ENCODE measurements around the gene CES2. TPM values are rescaled to one million over a fixed set of nuclear protein-coding genes. Genes with fewer than 3 reads are reported as not detected.
"Not testable (repeated sequence)": the region's sequence is repeated elsewhere in the genome, so short reads cannot be mapped to it uniquely, and the experiment has no call there.

Gene CES2
- total RNA-seq, 1 donor from 2014 or later = 24.6 TPM

DNA sequence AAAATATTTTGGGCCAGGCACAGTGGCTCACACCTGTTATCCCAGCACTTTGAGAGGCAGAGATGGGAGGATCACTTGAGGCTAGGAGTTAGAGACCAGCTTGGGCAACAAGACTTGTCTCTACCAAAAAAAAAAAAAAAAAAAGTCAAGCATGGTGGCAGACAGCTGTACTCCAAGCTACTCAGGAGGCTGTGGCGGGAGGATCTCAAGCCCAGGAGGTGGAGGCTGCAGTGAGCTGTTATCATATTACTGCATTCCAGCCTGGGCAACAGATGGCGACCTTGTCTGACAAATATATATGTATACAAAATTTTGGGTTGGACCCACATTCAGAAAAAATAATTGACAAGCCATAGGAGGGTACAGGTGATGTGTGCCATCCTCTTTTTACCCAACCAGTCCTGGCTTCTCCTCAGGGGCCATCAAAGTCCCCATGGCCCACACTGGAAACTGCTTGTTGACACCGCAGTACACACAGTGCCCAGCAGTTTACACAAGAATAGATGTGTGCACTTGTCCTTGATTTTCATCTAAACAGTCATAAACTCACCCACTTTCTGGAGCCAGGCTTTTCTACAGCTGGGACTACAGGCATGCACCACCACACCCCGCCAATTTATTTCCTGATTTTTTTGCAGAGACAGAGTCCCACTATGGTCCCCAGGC, 1.7 kb downstream of the CES2 start:
- no peak for DNase-seq

DNA sequence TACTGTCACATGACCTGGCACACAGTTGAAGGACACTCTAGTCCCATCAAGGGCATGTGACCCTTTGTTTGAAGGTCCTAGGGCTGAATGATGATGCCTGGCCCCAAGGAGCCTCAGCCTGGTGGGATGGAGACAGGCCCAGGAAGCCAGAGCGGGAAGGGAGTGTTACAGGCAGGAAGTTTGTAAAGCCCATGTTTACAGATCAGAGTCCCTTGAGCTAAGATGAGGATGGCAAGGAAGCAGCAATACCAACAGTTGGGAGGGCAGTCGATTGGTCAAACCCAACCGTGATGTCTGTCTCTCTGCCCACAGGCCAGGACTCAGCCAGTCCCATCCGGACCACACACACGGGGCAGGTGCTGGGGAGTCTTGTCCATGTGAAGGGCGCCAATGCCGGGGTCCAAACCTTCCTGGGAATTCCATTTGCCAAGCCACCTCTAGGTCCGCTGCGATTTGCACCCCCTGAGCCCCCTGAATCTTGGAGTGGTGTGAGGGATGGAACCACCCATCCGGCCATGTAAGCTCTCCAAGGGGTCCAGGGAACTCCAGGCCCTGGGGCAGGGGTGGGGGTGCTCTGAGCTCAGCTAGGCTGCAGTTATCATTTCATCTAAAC, 2.5 kb downstream of the CES2 start:
- no peak for DNase-seq

DNA sequence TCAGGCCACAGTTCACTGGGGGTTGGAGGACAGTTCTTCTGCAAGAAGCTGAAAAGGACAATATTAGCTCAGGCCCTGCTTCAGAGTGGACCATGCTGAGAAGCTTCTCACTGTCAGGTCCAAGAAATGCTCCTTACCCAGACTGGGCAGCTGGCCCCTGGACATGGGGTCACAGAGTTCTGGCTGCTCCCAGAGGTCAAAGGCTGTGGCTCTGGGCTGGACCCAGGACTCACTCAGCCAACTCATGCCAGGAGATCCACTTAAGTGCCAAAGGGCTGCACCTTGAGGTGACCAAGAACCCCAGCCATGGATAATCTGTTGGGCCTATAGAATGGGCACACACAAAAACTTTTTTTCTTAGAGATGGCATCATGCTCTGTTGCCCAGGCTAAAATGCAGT, 4.0 kb downstream of the CES2 start:
- no peak for DNase-seq

DNA sequence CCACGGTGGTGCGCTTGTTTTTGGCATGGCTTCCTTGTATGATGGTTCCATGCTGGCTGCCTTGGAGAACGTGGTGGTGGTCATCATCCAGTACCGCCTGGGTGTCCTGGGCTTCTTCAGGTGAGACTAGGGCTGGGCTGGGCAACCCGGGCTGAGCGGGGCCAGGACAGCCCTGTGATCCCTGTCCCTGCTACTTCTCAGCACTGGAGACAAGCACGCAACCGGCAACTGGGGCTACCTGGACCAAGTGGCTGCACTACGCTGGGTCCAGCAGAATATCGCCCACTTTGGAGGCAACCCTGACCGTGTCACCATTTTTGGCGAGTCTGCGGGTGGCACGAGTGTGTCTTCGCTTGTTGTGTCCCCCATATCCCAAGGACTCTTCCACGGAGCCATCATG, 4.9 kb downstream of the CES2 start:
- no peak for DNase-seq

DNA sequence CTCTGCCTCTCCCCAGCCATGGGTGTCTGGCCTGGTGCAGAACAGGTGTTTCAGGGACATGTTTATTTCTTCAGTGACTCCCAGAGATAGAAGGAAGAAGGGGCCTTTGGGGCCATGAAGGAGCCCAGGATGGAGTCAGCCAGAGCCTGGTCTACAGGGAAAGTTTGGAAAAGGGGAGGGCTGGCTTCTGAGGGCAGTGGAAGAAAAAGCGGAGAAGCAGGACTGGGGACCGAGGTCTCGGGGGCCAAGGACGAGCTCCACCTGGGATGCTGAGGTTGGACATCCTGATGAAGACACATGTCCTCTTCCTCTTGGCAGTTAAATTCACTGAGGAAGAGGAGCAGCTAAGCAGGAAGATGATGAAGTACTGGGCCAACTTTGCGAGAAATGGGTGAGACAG, 7.7 kb downstream of the CES2 start:
- DNase-seq = no peak

DNA sequence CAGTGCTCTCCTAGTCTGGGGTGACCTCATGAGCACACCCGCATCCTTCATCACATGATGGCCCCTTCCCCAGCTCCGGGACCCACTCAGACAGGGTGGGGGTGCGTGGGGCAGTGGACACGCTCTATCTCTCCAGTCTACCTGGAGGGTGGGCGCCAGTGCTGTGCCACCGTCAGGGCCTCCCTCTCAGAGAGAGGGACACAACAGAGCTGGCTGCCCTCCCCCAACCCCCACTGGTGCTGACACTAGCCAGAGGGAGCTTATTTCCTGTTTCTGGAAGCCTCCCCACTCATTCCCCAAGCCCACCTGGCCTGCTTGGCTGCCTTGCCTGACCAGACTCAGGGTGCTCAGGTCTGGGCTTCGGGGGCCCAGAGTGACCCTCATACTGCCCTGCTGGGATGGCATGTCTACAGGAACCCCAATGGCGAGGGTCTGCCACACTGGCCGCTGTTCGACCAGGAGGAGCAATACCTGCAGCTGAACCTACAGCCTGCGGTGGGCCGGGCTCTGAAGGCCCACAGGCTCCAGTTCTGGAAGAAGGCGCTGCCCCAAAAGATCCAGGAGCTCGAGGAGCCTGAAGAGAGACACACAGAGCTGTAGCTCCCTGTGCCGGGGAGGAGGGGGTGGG, 8.2 kb downstream of the CES2 start:
- DNase-seq = no peak

DNA sequence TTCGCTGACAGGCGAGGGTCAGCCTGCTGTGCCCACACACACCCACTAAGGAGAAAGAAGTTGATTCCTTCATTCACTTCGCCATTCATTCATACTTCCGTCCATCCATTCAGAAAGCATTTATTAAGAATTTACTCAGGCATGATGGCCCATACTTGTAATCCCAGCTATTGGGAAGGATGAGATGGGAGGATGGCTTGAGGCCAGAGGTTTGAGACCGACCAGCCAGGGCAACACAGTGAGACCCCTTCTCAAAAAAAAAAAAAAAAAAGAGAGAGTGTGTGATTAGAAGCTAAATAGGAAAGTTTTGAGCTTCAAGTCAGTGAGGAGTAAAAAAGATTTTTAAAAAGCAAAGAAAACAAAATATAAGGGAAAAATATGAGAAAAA, 8.7 kb downstream of the CES2 start:
- no peak for DNase-seq

DNA sequence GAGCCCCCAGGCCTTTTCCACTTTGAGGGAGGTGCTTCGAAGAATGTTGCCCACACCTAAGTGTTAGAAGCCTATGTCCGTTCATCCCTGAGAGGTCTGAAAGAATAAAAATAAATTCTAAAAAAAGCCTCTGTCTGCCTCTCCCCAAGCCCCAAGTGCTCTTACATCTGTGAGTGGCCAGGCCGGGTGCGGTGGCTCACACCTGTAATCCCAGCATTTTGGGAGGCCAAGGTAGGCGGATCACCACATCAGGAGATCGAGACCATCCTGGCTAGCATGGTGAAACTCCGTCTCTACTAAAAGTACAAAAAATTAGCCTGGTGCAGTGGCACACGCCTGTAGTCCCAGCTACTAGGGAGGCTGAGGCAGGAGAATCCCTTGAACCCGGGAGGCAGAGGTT, 9.7 kb downstream of the CES2 start:
- not testable (repeated sequence) for DNase-seq

DNA sequence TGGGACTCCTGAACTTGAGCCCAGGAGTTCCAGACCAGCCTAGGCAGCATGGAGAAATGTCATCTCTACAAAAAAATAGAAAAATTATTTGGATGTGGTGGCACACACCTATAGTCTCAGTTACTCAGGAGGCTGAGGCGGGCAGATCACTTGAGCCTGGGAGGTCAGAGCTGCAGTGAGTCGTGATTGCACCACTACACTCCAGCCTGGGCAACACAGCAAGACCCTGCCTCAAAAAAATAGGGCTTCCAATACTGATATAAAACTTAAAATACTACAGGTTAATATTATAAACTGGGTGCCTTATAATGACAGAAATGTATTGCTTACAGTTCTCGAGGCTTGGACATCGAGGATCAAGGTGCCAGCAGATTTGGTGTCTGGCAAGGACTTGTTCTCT, 10.6 kb downstream of the CES2 start:
- no peak for DNase-seq

DNA sequence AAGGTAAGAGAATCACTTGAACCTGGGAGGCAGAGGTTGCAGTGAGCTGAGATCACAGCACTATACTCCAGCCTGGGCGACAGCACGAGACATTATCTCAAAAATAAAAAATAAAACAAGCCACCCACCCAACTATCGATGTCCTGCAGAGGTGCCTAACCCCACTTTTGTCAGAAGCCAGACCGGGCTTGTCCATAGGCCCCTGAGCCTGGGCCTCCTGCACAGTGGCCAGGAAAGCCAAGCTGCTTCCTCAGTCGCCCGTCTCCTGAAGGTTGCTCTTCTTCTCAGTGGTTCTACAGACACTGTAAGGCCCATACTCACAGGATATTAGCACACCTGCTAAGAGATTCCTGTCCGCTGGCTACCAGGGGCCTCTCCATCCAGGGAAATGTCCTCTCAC, 11.2 kb downstream of the CES2 start:
- DNase-seq = no peak

DNA sequence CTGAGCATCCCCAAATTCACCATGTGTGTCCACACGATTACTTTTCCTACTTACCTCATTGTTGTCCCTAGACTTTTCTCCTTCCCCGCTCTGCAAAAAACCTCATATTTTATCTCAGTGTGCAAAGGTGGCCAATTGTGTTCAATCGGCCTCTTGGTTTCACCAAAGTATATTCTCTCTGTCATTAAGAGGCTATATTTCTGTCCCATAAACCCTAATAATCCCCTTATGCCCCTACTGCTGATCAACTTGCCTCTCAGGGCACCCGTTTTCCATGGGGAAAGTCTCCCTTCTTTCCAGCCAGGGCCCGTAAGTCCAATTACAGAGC, 11.6 kb downstream of the CES2 start:
- DNase-seq = no peak

DNA sequence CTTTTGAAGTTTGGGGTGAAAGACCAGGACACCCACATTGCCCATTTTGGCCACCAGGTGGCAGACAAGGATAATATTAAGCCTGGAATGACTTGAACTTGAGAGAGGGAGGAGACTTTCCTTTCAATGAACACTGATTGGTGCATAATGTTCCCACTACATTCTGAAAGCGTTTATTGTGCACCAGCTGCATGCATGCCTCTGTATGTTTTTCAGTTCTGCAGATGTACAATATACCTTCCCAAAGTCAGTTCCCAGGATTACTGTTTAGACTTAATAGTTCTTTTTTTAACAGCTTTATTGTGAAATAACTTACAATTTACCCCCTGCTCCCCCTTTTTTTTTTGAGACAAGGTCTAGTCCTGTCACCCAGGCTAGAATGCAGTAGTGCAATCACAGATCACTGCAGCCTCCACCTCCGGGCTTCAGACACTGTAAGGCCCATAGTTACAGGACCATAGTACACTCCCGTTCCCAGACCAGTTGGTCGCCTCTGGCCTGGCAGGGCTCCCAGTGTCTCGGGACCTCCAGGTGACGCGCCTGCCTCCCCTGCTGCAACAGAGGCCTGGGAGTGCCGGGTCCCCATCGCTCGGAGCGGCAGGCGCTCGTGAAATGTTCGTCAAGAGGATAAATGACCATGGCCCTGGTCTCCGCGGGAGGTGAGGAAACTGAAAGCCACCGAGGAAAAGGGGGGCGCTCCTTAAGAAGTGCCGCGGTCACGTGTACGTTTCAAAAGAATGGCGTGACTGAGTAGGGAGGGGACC, 12.2 kb downstream of the CES2 start:
- DNase-seq = peak; percentile 54

DNA sequence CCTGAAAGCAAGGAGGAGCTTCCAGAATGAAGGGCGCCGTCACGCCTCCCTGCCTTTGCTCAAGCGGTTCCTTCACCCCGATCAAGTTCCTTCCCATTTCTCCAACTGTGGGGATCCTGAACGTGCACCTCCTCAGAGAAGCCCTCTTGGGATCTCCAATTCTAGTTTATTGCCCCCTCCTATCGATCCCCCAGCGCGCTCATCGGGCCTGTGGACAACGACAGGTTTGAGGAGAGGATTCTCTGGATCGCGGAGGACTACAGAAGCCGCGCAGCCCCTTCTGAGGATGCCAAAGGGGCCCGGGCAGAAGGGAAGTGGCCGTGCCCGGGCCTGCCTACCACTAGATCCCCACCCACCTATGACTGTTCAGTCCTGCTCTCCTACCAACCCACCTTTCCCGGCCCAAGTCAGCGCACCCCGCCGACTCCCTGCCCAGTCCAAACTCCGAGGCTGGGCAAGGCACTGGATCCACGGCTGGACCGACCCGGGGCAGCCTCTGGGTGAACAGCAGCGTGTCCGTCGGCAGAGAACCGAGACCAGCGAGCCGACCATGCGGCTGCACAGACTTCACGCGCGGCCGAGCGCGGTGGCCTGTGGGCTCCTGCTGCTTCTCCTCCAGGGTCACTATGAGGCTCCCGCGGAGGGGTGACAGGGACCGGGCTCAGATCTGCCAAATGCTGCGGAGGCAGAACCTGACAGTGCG, 13.0 kb downstream of the CES2 start:
- no peak for DNase-seq

DNA sequence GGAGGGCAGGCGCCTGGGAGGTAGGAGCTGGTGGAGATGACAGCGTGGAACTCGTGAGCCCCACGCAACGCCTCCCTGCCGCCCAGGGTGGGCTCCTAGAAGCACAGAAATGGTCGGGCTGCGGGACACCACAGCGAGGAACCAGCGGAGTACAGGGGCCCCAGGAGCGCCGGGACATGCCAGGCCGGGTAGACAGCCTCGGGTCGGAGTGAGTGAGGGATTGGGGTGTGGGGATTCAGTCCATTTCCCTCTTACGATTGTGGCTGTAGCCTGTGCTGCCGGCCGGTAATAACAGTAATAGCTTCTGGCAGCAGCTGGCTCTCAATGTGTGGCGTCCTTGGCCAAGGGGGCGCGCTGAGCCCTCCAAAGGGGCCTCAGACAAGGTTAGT, 13.5 kb downstream of the CES2 start:
- DNase-seq = no peak

DNA sequence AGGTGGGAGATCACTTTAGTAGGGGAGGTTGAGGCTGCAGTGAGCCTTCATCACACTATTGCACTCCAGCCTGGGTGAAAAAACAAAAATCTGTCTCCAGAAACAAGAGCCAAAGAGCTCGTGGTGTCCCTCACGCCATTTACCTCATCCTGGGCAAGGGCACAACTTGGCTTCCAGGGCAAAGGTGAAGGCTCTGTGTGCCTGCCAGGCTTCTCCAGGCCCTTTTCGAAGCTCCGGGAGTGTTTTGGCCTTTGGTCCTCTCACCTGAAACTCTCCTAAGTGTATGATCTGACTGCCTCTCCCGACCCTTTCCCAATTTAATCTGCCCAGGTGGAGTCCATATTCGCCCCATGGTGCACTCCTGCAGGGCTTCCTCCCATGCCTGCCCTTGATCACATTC, 14.2 kb downstream of the CES2 start:
- DNase-seq = no peak

DNA sequence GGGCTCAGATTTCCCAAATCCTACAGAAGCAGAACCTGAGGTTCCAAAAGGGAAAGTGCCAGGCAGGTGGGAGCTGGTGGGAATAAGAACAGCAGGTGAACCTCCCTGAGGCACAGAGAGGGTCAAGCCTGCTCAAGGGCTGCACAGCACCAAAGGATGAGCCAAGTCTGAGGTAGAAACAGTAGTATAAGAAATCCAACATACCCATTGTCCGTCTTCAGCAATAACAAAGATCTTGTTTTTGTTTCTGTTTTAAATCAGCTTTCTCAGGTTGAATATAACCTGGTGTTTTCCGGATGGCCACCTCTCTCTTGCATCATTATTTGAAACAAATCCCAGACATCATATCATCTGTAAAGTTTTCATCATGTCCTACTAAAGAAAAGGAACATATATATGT, 15.1 kb downstream of the CES2 start:
- no peak for DNase-seq

DNA sequence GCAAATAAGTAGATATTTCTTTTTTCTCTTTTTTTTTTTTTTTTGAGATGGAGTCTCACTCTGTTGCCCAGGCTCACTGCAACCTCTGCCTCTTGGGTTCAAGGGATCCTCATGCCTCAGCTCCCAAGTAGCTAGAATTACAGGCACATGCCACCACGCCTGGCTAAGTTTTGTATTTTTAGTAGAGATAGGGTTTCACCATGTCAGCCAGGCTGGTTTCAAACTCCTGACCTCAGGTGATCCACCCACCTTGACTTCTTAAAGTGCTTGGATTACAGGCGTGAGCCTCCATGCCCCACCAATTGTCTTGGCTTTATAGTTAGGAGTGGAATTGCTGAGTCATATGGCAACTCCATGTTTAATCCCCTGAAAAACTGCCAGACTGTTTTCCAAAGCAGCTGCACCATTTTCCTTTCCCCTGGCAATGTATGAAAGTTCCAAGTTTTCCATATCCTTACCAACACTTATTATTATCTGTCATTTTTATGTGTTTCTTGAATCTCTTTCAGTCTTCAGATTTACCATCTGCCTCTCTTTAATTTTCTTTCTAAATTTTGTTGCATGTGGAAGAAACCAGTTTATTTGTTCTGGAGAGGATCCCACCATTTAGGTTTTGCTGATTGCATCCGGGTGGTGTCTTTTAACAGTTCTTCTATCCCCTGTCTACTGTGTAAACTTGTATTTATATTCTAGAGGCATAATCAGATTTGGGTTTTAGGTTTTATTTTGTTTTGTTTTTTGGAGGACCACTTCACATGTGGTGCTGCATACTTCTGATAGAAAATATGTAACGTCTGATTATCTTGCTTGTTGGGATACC, 15.9 kb downstream of the CES2 start:
- no peak for DNase-seq

DNA sequence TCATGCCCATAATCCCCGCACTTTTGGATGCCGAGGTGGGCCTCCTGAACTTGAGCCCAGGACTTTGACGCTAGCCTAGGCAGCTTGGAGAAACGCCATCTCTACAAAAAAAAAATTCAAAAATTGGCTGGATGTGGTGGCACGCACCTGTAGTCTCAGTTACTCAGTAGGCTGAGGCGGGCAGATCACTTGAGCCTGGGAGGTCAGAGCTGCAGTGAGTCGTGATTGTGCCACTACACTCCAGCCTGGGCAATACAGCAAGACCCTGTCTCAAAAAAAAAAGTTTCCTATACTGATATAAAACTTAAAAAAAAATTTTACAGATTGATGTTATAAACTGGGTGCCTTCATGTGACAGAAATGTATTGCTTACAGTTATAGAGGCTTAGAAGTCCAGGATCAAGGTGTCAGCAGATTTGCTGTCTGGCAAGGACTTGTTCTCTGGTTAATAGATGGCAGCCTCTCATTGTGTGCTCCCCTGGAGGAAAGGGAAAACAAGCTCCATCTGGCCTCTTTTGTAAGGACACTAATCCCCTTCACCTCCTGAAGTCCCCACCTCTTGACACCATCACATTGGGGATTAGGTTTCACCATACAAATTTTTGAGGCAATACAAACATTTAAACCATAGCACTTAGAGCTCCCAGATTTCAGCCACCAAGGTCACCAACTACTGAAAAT, 17.3 kb downstream of the CES2 start:
- no peak for DNase-seq

DNA sequence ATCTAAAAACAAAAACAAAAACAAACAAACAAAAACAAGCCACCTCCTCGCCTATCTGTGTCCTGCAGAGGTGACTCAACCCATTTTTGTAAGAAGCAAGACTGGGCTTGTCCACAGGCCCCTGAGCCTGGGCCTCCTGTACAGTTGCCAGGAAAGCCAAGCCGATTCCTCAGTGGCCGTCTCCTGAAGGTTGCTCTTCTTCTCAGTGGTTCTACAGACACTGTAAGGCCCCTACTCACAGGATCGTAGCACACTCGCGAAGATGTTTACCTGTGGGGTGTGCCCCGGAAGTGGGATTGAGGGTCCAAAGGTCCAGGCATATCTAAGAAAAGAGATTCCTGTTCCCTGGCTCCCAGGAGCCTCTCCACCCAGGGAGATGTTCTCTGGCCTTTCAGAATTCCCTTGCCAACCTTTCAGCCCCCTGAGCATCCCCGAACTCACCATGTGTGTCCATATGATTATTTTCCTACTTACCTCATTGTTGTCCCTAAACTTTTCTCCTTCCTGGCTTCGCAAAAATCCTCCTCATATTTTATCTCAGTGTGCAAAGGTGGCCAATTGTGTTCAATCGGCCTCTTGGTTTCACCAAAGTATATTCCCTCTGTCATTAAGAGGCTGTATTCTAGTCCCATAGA, 18.3 kb downstream of the CES2 start:
- no peak for DNase-seq

DNA sequence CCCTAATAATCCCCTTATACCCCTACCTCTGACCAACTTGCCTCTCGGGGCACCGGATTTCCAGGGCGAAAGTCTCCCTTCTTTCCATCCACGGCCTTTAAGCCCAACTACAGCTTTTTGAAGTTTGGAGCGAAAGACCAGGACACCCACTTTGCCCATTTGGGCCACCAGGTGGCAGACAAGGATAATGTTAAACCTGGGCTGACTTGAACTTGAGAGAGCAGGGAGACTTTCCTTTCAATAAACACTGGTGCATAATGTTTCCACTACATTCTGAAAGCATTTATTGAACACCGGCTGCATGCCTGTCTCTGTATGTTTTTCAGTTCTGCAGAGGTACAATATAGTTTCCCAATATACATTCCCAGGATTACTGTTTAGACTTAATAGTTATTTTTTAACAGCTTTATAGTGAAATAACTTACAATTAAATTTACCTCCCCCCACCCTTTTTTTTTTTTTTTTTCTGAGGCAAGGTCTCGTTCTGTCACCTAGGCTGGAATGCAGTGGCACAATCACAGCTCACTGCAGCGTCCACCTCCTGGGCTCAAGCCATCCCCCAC, 18.9 kb downstream of the CES2 start:
- peak; percentile 57 for DNase-seq
